Measurements from ENCODE around the gene CLIC5.

DNA sequence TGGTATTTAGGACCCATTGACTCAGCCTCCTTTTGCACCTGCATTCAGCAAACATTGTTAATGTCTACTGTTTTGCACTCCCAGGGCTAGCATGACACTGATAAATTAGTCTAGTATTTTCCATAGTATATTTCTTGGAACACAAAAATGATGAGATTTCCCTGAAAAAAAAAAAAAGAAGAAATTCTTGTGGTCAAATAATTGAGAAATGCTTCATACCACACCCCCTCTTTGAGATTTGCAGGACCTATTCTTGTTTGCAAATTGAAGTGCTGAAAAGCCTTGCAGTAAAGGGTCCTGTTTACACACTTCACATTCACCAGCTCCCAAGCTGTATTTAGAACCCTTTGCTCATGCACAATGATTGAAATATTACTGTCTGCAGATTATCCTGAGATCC lies 36.3 kb upstream of the CLIC5 start:
- TF ChIP-seq CTCF (optimal IDR thresholded peaks at IDR 0.05 in 1 of 3, IDR thresholded peaks at IDR 0.05 in 1 of 3, conservative IDR thresholded peaks at IDR 0.05 in 1 of 3; ENCODE audit: extremely low read depth in 1 of 3, insufficient read depth in 2 of 3, low read length in 3 of 3) (no peak), EZH2 (IDR thresholded peaks at IDR 0.05; ENCODE audit: low read length) (no peak)
